AG04449 (cell line): ENCODE data around the gene NAA35.

Experiments used
- CTCF ChIA-PET: fragments of 350-600 bp; formaldehyde crosslinking; extraction: SDS; loops from one replicate; lab custom pipeline; 2021; ENCODE audit warnings: antibody characterized with exemption; lab: Yijun Ruan, JAX
- POLR2A ChIA-PET: fragments of 400-600, 350-600 bp; formaldehyde crosslinking; extraction: SDS; loops from one replicate; lab custom pipeline; 2020; ENCODE audit warnings: antibody characterized with exemption, inconsistent platforms; lab: Yijun Ruan, JAX
- DNase-seq: peaks from one replicate; pipeline ENCODE4 v3.0.0-alpha.2; 2010; ENCODE audit warnings: low read depth, low spot score
- H3K4me3 ChIP-seq: 2 replicates; pipeline ENCODE4 v1.5.1; 2011; ENCODE audit warnings: low read depth, mild to moderate bottlenecking, control low read depth, low read length
- TF ChIP-seq, protein P1 (sequence below): IDR thresholded peaks from one replicate; pipeline ENCODE4 v1.5.1; 2011; ENCODE audit warnings: mild to moderate bottlenecking, moderate library complexity, low read length, control low read depth, inconsistent platforms; ENCODE audit not compliant: insufficient read depth; ENCODE audit errors: missing control alignments

Gene NAA35

DNA sequence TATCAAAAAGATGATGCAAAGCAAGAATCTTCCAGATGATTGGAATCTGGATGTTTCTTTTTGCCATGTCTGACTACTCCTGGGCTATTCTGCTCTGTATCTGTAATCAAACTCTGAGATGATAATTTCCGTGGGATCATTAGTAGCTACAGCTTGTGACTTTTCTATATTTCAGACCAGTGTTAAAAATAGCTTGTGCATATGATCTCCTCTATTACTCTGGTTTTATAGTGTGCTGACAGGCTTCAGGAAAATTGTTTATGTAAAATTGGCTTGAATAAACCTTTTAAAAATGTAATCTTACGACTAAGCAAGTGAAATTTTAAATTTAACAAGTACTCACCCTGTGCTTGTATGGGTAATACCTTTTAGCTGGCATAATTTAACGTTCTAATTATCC, 40.4 kb downstream of the NAA35 start:
- no peak for DNase-seq
- H3K4me3 ChIP-seq = no peak overlapping the region
- ChIA-PET CTCF (no interaction called here), POLR2A (no interaction called here)
- TF ChIP-seq, protein P1, sequence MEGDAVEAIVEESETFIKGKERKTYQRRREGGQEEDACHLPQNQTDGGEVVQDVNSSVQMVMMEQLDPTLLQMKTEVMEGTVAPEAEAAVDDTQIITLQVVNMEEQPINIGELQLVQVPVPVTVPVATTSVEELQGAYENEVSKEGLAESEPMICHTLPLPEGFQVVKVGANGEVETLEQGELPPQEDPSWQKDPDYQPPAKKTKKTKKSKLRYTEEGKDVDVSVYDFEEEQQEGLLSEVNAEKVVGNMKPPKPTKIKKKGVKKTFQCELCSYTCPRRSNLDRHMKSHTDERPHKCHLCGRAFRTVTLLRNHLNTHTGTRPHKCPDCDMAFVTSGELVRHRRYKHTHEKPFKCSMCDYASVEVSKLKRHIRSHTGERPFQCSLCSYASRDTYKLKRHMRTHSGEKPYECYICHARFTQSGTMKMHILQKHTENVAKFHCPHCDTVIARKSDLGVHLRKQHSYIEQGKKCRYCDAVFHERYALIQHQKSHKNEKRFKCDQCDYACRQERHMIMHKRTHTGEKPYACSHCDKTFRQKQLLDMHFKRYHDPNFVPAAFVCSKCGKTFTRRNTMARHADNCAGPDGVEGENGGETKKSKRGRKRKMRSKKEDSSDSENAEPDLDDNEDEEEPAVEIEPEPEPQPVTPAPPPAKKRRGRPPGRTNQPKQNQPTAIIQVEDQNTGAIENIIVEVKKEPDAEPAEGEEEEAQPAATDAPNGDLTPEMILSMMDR = no peak

DNA sequence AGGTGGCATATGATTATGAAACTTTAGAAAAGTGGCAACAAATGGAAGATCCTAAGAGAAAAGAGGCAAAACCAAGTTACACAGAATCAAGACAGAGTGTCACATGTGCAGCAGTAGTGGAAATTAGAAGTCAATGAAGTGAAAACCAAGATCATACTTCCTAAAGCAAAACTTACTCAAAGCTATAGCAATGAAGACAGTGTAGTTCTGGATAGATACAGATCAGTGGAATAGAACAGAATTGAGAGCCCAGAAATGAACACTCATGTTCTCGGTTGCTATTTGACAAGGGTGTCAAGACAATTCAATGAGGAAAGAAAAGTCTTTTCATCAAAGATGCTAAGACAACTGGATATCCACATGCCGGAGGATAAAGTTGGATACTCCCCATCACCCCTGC, 43.5 kb downstream of the NAA35 start:
- ChIA-PET CTCF (no interaction called here), POLR2A (no interaction called here)
- no peak for DNase-seq
- H3K4me3 ChIP-seq = no peak overlapping the region
- TF ChIP-seq, protein P1 = no peak

DNA sequence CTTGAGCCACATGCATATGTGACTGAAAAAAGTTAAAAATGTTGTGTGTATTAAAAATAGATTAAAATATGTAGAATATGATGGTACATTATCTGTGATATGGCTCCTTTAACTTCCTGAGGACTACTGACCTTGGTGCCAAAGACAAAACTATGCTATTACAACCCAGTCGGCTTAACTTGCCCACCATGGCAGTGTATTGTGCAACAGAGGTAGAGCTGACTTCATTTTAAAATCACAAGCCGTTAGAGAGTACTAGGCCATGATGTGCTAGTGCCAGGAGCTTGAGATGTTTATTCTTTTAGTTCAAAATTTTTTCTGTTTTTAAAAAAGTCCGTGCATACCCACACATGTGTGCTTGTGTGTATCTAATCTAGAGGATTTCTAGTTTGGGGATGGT, 46.3 kb downstream of the NAA35 start:
- ChIA-PET POLR2A (no interaction called here), CTCF (no interaction called here)
- DNase-seq = no peak
- TF ChIP-seq, protein P1 = no peak
- H3K4me3 ChIP-seq = no peak overlapping the region

DNA sequence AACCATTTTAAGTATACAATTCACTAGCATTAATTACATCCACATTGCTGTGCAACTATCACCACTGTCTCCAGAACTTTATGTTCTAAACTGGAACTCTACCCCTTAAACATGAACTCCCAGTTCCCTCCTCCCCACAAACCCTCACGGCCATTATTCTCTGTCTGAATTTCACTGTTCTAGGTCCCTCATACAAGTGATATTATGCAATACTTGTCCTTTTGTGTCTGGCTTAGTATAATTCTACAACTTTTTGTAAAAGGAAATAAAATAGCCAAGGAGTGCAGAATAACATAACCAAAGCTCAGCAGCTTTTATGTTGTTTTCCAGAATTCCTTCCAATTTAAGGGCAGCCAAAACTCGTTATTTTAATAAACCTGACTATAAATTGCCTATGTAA, 53.2 kb downstream of the NAA35 start:
- TF ChIP-seq, protein P1 = no peak
- no peak overlapping the region for H3K4me3 ChIP-seq
- DNase-seq = no peak
- CTCF ChIA-PET = no interaction called here
- POLR2A ChIA-PET = no interaction called here

DNA sequence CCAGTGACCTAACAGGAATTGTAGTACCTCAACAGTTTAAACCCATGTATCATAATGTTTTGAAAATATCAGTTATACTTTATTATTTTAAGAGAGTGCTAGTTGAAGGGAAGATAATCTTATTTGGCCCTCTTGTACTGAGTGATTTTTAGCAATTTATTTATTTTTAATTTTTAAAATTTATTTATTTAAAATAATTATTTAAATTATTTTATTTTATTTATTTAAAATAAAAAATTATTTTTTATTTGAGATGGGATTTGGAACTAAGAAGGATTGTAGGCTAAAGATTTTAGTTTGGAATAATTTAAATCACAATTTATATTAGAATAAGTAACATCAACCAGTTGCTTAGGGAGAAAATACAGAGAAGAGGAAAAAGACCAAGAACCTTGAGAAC, 54.2 kb downstream of the NAA35 start:
- H3K4me3 ChIP-seq = no peak overlapping the region
- TF ChIP-seq, protein P1 = no peak
- POLR2A ChIA-PET = no interaction called here
- CTCF ChIA-PET = interaction anchor here (0.5 kb wide), 1 partner anchor 28 kb away, joined by 3 read pairs; no protein-coding TSS in a partner anchor
- no peak for DNase-seq

DNA sequence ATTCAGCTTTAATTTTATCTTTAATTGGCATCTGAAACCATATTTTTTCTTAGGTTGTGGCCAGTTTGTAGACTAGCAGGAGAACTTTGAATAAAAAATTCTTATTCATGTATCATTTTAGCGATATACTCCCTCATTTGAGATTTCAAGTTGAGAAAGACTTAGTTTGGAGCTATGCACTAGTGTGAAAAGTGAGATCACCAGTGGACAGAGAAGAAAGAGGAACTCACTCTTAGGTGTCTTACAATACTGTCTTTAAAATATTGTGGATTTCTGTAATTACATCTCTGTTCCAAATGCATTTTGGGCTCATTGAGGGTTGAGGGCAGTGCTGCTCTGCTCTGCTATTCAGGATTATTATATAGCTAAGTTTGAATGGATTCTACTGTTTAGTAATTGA, 54.7 kb downstream of the NAA35 start:
- ChIA-PET POLR2A (no interaction called here), CTCF (interaction anchor here (0.5 kb wide), 1 partner anchor 27 kb away, joined by 3 read pairs; no protein-coding TSS in a partner anchor)
- TF ChIP-seq, protein P1 = no peak
- no peak for DNase-seq
- no peak overlapping the region for H3K4me3 ChIP-seq
